Fibroblast of upper back skin (primary cell): ENCODE results near the gene MT1H.
"Not testable (repeated sequence)": the region's sequence is repeated elsewhere in the genome, so short reads cannot be mapped to it uniquely, and the experiment has no call there.

ENCODE experiments used
- DNase-seq: peaks from one replicate; pipeline ENCODE4 v3.0.0-alpha.2; 2013

Gene MT1H

GRCh38 chr16:56665286-56666261 lies 4.0 kb upstream of the MT1H start:
- DNase-seq: not testable (repeated sequence)

DNA sequence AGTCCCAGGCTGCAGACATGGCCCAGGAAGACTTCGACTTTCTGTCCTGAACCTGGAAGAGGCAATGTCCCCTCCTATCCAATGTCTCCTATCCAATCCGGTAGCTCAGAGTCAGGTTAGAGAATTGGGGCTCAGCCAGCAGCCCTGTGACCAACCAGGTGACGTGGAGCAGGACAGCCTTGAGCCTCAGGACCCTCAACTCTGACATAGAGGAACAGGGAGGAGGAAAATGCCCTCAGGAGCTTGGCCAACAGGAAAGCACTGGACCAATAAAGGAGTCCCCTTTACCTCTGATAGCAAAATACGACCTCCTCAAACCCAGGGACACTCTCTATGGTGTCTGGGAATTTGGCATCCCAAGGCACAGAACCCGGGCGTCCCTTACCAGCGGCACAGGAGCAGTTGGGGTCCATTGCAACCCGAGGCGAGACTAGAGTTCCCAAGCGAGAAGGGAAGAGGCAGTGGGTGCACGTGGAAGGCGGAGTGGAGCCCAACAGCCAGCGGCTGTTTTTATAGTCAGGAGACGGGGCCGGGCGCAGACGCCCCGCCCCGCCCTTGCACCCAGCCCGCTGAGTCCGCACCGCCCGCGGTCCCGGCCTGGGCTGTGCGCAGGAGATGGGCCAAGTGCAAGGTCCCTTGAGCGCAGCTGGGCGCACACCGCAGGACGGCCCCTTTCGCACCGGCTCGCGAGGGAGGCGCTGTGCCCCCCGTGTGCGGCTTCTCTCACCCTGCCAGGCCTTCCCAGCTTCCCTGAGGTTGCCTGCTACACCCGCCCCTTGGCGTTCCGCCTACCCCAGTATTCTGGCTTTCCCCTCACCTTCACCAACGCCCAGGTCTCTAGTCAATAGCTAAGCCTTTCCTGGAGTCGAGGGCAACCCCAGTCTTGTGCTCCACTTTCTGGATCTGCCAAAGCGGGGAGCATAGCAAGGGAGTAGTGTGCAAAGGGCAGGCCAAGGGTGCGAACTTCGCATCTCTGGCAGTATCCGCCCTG lies 1.7 kb upstream of the MT1H start, which contains the start of gene MT1G:
Gene MT1G, minus strand, starts transcription at position 485 of the 991 bp plus-strand sequence. Its CDS starts 72 bp downstream, at position 413.
- no peak for DNase-seq

GRCh38 chr16:56669840-56670619 lies 416 bp downstream of the MT1H start:
- no peak for DNase-seq

DNA sequence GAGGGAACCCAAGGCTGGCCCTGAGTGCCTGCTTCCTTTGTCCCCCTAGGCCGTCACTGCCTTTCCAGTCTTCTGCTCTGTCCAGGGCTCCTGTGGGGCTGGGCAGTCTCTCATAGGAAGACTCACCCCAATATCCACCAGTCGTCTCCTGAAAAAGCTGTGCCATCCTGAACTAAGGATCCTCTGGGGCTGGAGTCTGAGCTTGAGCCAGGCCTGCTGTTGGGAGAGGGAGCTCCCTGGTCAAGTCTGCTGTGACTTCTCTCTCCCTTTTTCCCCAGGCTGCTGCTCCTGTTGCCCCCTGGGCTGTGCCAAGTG lies 963 bp downstream of the MT1H start:
- no peak for DNase-seq

DNA sequence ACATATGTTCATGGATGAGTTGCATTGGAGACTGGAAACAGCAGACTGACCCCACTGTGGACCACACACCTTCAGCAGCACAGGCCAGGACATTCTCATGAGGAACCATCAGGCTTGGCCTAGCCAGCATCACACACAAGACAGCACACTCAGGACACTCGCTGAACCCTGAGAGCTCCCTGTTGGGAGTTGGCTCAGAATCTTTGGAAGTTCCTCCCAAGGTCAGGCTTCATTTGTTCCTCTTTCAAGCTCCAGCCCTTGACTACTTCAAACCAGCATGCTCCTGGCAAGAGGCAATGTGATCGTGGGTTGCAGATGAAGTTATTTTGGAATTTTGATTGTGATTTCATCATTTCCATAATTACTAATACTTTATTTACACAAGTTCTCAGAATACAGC lies 2.1 kb downstream of the MT1H start:
- not testable (repeated sequence) for DNase-seq

DNA sequence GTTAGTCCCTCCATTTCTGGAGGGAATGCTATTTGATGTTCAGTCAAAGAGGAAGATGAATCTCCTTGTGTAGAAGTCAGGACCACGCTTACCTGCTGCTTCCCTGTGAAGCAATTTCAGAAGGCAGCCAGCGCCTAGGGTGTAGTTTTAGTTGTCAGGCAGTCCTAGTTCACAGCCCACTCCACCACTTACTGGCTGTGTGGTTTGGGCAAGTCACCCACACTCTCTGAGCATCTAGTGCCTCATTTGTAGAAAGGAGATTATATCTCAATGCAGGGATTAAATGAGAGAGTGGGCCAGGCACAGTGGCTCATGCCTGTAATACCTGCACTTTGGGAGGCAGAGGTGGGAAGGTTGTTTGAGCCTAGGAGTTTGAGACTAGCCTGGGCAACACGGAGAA lies 2.6 kb downstream of the MT1H start:
- DNase-seq: not testable (repeated sequence)

DNA sequence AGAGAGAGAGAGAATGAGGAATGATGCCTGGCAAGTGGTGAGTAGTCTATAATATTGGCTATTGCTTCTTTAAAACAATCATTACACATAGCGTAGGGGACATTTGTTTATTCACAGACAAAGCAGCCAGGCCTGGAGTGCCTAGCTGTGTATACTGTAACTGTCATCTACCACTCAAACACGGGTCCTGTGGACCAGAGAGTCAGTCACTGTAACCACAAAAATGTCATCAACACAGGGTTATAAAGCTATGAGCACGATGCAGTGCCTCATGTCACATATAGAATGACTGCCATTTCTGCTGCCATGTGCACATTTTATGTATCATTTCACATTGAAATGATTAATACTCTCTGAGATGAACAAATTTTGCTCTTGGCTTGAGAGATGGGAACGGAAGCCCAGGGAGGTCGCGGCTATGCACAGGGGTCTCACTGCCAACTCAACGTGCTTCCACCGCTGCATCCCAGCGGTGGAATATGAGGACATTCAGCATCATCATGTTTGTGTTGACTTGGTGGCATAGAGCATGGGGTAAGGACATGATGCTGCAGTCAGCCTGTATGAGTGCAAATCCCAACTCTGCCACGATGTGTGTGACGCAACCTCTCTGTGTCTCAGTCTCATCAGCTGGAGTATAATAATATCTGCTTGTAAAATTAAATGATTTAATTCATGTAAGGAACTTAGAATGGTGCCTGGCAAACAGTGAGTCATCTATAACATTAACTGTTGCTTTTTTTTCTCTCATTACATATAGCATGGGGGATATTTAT lies 3.3 kb downstream of the MT1H start:
- no peak for DNase-seq

- DNase-seq: peak; percentile 43
Measured at GRCh38 chr16:56673921-56674320, 4.3 kb downstream of the MT1H start.

- peak; percentile 66 for DNase-seq
Measured at GRCh38 chr16:56674570-56674969, 5.0 kb downstream of the MT1H start.

- DNase-seq: no peak
Measured at GRCh38 chr16:56675685-56676210, 6.1 kb downstream of the MT1H start.

- no peak for DNase-seq
Measured at GRCh38 chr16:56677474-56677873, 7.9 kb downstream of the MT1H start.

DNA sequence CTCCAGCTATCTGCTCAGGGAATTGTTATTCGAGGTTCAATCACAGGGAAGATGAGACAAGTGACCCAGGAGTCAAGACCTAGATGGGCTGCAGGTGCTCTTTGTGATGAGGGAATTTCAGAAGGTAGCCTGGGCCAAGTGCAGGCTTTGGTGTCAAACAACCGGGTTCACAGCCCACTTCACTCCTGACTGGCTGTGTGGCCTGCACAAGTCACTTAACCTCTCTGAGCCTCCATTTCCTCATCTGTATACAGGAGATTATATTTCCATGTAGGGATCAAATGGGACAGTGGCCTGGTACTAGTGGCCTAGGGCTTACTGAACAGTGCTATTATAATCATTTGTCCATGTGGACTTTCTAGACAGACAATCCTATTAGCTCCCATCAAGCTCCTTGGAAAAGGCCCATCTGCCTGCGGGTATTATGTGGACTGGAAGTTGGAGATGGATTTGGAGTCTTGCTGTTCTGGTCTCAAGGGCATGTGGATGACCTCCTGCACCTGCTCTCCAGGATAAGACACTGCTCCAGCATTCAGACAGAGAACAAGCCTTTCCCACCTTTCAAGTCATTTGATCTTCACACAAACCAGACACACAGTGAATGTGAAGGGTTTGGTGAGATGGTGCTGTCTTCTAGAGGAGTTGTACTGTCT lies 9.6 kb downstream of the MT1H start:
- DNase-seq: no peak

- no peak for DNase-seq
Measured at GRCh38 chr16:56679818-56680217, 10.2 kb downstream of the MT1H start.

DNA sequence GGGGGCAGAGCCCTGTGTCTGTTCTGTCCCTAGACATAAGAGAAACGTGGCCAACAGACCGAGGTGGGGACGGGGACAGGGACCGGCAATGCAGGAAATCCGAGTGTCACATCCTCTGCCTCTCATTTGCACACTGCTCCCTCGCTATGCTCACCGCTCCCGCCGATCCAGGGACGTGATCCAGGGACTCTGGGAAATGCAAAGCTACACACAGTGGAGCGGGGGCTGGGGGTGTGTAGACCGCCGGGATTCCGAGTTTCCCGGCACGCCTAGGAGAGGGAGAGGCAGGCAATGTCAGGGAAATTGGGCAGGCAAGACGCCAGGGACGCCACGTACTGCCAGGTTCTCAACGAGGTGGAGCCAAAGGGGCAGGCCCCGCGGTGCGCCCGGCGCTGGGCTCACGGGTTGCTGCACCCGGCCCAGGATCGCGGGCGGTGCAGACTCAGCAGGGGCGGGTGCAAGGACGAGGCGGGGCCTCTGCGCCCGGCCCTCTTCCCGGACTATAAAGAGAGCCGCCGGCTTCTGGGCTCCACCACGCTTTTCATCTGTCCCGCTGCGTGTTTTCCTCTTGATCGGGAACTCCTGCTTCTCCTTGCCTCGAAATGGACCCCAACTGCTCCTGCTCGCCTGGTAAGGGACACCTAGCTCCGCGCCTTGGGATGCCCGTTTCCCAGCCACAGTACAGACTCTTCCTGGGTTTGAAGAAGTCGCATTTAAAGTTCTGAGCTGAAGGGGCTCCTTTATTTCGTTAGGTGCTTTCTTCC lies 12.5 kb downstream of the MT1H start, which contains the start of gene MT1X:
Gene MT1X, plus strand, starts transcription at position 532 of the 764 bp plus-strand sequence. Its CDS starts 71 bp downstream, at position 603.
- DNase-seq: peak; percentile 90

DNA sequence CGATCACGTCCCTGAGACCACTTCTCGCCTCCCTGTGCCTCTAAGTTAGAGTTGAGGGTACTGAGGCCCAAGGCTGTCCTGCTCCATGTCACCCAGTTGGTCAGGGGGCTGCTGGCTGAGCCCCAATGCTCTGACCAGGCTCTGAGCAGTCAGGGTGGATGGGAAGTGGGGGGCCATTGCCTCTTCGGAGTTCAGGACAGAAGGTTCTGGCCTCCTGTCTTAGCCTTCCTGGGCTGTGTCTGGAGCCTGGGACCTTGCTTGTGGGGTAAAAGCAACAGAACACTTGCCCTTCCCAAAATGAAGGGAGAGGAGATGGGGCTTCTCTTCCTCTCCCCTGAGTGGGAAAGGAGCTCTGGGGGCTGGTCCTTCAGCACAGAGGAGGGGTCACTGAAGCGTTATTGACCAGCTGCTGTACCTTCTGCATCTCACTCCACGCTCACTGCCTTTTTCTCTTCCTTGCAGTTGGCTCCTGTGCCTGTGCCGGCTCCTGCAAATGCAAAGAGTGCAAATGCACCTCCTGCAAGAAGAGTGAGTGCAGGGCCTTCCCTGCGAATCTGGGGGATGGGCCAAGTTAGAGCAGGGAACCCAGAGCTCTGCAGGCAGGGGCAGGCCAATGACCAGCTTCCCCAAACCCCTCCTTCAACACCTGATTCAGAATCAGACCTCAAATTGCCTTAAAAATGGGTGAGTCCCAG lies 13.2 kb downstream of the MT1H start:
- DNase-seq: no peak

GRCh38 chr16:56683424-56684172 lies 14.0 kb downstream of the MT1H start:
- DNase-seq: no peak

DNA sequence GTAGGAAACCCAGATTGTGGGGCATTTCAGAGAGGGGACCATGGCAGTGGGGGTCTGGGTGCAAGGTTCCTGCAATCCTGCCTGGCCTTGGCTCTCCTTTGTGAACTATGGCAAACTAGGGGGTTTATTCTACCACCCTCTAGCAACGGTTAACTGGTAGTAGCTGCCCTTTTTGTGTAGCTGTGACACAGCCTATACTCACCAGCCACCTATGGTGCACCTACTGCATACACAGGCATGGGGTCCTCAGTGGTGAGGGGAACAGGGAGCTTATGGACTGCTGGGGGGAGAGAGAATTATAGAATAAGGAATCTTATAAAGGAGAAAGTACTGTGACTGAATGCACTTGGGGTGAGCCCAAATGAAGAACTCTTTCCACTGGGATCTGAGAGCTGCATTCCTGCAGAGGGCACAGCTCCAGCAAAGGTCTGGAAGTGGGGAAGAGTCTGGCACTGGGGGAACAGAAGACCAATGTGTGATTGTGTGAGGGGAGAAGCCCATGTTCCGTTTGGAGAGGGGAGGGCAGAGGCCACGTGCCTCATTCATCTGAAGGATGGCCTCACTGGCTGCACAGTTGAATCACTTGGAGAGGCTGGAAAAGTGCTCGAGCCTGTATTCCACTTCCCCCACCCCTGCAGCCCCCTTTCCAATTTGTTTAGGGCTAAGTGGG lies 14.8 kb downstream of the MT1H start:
- no peak for DNase-seq
